DOHH2 (cell line): Measurements from ENCODE around the gene CEBPG.

Source experiments
- EZH2phosphoT487 ChIP-seq: fragments of 200-600 bp; sonication (generic); IDR thresholded peaks from 2 replicates; pipeline ENCODE4 v1.6.1; 2017; ENCODE audit warnings: borderline replicate concordance, mild to moderate bottlenecking, antibody characterized with exemption, low read length, moderate library complexity, mixed read lengths
- TF ChIP-seq, protein P1 (sequence below): fragments of 200-600 bp; sonication (generic); IDR thresholded peaks from one replicate; pipeline ENCODE4 v1.5.1; 2014; ENCODE audit warnings: antibody characterized with exemption, mild to moderate bottlenecking, low read depth, low read length; ENCODE audit not compliant: poor library complexity, severe bottlenecking

DNA sequence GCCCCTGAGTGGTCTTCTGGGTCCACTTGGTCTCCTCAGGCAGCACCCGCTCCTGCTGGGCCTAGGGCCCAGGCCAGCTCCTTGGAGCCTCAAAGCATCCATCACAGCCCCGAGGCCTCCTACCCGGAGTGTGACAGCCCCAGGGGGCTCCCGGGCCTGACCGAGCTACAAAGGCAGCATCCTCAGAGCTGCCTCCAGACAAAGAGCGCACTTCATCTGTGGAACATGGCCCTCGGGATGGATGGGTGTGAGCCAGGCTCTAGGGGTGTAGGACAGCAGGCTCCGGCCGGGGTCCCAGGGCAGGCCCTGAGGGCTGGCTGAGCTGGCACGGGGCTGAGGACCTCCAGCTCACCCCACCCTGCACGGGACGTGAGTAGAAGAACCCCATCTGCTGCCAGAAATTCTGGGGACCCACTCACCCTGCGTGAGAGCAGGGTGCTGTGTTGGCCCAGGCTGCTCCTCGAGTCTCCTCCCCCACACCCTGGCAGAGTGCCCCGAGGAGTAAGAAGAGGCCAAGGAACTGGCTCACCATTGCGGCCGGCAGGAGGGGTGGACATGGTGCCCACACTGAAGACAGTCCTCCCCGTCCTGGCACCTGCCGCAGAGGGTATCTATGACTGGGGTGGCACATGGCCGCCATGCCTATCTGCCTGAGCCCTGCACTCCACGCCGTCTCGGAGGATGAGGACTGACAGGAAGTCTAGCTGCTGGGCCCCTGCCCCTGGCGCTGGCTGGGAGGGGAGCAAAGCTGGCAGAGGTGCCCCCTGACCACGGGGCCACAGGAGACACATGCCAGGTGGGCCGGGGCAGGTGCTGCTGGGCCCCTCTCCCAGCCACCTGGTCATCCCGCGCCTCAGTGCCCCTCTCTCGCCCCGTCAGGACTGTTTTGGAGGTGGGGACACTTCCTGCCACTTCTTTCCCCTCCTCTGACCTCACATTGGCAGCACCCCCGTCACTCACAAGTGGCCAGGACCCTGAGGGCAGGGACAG is 22.3 kb downstream of the CEBPG start:
- TF ChIP-seq, protein P1, sequence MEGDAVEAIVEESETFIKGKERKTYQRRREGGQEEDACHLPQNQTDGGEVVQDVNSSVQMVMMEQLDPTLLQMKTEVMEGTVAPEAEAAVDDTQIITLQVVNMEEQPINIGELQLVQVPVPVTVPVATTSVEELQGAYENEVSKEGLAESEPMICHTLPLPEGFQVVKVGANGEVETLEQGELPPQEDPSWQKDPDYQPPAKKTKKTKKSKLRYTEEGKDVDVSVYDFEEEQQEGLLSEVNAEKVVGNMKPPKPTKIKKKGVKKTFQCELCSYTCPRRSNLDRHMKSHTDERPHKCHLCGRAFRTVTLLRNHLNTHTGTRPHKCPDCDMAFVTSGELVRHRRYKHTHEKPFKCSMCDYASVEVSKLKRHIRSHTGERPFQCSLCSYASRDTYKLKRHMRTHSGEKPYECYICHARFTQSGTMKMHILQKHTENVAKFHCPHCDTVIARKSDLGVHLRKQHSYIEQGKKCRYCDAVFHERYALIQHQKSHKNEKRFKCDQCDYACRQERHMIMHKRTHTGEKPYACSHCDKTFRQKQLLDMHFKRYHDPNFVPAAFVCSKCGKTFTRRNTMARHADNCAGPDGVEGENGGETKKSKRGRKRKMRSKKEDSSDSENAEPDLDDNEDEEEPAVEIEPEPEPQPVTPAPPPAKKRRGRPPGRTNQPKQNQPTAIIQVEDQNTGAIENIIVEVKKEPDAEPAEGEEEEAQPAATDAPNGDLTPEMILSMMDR = no peak
- no peak for TF ChIP-seq EZH2phosphoT487
